NCI-H446 (cell line): ENCODE measurements around the gene TXNRD2.

Experiments used
- DNase-seq, 2 experiments: peaks; one replicate each; lab custom pipeline; 2025; lab: John Stamatoyannopoulos, UW

TXNRD2 gene

DNA sequence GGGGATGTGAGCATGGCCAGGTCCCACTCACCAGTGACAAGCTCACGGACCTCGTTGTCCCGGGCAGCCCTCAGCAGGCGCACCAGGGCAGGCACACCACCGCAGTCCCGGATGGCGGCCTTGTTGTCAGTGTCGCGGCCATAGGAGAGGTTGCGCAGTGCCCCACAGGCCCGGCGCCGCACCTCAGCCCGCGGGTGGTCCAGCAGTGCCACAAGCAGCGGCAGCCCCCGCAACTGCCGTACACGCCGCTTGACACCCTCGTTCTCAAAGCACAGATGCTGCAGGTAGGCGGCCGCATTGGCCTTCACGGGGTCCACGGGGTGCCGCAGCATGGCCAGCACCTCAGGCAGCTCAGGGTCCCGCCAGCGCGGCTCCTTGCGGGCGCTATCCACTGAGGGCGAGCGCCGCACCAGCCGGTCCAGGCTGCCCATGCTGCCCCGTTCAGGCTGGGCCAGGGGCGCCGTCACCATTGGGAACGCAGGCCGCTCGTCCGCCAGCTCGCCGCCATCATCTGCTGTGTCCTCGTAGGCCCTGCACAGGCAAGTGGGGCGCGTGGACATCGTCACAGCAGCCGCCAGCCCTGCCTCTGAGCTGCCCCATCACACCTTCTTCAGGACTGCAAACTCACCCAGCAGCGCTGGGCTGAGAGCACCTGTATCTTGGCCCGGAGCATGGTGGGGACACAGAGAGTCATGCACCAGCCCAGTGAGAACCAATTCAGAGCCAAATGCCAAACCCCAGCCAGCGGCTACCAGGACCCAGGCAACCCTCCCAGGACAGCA is 38.3 kb upstream of the TXNRD2 start:
- DNase-seq, result no peak

DNA sequence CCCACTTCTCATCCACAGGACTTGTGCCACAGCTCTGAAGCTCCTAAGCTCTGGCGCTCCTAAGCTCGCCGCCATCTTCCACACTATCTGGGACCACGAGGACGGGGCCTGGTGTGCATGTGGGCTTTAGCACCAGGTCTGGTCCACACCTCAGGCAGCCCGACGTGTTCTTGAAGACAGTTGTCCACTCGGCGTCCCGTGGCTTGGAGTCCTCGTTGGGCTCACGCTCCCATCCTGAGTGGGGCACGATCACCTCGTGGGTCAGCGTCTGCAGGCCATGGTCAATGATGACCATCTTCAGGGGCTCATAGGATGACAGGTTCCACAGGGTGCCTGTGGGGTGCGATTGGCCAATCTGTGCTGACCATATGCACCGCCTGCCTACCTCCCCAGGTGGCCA is 37.1 kb upstream of the TXNRD2 start:
- no peak for DNase-seq

DNA sequence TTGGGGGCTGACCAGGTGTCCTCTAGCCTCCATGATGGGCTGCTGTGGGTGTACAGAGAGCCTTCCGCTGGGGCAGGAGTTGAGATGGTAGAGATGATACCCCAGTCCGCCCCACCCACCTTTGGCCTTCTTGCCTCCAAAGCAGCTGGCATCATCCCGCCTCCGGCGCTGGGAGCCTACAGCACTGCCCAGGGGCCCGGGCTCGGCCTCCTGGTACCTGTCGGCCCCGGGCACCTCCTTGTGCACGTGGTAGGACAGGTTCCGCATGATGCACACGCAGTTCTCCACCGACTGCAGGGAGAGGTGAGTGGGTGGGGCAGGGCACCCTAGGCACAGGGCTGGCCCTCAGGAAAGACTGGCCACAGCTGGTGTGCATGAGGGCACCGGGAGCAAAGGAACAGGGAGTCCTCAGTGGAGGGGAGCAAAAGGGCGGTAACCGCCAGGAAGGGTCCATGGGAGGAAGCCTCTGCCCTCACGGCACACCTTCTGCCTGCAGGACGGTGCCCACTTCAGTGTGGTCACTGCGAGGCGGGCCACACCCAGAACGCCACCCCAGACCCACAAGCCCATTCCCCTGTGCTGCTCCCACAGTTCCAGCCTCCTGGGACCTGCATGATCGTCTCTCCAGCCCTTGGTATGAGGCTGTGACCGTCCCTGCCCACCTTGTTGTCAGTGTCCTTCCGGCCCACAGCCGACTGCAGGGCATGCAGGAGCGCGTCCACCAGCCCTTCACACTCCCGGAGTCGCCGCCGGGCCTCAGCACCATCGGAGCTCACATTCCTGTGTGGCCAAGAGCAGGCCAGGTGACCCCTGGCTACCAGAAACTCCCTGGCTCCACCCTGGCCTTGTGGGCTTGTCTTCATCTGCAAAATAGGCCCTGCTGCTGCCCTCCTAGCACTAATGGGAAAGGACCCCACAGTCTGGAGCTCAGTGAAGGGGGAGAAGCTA is 36.0 kb upstream of the TXNRD2 start:
- DNase-seq, result no peak

DNA sequence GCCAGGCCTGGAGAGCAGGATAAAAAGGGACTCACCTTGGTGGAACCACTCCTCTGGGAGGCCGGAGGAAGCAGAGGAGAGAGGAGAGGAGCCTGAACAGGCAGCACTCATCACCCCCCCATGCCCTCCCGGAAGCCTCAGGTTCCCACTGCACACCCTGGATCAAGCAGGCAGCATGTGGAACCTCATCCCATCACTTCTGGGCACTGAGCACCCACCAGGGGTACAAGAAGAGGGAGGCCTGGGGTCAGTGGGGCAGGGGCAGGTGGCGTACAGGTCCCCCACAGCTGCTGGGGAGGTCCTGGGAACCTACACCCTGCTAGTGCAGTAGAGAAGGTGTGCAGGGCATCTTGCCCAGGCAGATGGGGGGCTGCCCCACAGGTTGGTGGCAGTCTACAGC is 35.1 kb upstream of the TXNRD2 start:
- no peak for DNase-seq

DNA sequence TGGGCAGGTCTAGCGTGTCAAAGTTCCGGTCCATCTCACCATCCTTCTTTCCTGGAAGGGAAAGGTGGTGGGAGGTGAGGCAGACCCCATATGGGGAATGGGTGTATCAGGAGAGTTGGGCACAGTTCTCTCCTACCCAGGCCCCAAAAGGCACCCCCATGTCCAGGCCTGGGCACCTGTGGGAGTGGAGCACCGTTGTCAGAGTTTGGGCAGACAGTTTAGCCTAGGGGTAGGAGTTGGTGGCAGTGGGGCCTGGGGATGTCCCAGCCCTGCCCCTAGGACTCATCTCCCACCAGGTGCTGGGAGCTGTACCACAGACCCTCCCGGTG is 34.1 kb upstream of the TXNRD2 start:
- DNase-seq, result no peak

DNA sequence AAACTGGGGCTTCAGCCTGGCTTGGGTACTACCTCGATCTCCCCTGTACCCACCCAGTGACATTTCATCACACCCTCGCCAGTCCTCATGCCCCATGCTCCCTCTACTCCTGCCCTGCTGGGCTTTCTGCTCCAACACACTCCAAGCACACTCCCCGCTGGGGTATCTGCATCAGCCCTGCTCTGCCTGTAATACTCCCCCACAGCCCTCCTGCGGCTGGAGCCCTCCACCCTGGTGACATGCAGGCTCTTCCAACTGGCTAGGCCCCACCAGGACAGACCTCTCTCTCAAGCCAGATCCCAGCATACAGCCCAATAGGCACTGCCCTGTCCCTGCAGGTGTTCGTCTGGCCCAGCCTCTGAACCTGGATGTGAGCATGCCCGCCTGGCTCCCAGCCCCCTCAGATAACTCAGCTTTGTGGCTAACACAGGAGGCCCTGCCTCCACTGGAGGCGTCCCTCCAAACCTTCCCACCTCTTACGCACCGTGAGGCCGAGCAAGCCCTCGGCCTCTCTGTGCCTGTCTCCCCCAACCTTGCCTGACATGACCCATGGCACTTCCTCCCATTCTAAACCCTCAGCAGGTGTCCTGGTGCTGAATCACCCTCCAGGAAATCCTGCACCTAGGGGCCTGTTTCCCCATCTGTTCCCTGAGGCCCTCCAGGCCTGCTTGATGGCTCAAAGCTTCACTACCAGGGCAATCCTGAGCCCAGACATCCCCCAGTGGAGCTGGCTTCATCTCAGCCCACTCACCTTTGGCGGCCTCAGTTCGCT is 33.5 kb upstream of the TXNRD2 start:
- peak in 1 of 2 experiments; percentile 53 for DNase-seq

DNA sequence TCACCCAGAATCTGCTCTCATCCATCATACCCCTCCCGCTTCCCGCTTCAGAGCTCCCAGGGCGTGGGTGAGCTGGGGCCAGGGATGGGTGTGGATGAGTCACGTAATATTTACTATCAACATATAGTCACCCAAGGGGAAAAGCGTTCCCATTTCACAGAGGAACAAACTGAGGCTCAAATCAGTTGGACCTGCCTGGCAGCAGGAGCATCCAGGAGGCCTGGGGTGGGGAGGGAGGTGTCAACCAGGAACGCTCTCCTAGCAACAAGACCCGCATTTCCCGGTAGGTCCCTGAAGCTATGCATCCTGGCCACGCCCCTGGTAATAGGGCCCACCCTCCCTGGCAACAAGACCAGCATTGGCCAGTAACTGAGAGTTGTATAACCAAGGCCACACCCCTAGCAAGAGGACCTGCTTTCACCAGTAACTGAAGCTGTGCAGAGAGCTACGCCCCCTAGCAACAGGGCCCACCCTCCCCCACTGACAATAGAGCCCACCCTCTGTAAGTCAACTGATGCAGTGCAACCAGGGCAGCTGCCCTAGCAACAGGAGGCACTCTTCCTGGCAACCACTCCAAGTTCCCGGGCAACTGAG is 32.7 kb upstream of the TXNRD2 start:
- DNase-seq, result peak; percentile 71 to 84

DNA sequence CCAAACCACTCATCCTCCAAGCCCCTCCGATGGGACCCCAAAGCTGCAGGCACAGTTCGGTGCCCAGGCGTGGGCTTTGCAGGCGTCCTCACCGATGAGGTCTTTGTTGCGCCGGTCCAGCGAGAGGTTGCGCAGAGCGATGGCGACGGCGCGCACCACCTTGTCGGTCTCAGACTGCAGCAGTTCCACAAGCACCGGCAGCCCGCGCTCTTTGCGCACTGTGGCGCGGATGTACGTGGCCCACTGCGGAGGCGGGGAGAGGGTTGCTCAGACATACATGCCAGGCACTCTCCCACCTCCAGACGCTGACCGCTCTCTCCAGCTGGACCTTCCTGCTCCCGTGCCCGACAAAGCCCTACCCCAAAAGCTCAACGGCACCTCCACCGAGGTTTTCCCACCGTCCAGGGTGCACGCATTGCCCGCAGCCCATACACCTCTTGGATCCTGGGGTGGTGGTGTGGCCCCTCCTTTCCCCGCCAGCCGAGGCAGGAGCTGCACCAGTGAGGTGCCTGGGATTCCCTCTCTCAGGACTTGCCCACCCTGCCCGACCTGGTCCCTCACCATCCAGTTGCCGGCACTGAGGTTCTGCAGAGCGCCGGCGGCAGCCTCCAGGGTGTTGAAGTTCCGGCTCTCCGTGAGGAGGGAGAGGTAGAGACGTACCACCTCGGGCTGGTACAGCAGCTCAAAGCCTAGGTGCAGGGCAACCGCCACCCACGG is 32.1 kb upstream of the TXNRD2 start:
- DNase-seq, result no peak

DNA sequence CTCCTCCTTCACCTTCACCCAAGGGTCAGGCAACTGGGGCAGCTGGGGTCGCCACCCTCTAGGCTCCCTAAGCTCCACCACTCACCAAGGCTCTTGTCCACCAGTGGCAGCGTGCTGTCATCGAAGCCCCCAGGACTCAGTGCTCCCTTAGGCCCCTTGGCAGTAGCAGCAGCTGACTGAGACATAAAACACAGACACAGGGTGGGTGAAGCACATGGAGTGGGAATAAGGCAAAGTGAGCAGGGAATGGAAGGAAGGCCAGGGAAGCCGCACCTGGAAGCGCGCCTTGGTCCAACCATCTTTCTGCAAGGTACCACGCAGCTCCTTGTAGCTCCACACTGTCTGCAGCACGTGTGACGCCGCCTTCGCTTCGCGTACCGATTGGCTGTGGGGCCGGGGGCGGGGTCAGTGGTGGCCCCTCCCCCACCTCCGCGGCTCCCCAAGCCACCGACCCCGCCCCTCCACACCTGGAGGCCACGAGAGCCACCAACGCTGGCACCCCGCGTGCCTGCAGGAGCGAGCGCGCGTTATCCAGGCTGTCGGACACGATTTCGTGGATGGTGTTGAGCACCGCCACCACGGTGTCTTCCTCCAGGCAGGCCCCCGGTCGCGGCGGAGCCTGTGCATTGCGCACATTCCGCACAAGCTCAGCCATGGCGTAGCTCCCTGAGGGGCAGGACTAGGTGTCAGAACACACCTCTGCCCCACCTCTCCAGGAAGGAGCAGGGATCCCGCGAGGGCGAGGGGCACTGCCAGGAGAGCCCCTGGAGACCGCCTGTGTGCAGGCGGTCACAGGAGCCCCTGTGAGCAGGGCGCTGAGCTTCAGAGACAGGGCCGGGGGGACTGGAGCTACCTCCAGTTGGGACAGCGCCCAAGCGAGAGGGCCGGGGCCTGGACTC is 31.3 kb upstream of the TXNRD2 start:
- DNase-seq, result no peak

DNA sequence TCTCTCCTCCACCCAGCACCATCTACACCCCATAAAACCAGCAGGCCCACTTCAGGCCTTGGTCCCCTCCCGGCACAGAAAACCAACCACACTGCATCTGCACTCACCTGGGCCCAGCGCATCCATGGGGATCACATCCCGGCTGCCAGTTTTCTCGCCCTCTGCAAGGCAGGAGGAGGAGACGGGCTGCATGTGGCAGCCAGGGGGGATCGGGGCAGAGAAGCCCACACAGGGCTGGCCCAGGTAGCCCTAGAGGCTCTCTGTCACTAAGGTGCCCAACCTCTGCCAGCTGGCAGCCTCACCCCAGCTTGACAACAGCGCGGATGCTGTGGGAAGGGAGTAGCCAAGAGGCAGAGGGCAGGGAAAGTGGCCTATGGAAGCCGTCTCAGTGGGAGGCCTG is 30.6 kb upstream of the TXNRD2 start:
- no peak for DNase-seq

DNA sequence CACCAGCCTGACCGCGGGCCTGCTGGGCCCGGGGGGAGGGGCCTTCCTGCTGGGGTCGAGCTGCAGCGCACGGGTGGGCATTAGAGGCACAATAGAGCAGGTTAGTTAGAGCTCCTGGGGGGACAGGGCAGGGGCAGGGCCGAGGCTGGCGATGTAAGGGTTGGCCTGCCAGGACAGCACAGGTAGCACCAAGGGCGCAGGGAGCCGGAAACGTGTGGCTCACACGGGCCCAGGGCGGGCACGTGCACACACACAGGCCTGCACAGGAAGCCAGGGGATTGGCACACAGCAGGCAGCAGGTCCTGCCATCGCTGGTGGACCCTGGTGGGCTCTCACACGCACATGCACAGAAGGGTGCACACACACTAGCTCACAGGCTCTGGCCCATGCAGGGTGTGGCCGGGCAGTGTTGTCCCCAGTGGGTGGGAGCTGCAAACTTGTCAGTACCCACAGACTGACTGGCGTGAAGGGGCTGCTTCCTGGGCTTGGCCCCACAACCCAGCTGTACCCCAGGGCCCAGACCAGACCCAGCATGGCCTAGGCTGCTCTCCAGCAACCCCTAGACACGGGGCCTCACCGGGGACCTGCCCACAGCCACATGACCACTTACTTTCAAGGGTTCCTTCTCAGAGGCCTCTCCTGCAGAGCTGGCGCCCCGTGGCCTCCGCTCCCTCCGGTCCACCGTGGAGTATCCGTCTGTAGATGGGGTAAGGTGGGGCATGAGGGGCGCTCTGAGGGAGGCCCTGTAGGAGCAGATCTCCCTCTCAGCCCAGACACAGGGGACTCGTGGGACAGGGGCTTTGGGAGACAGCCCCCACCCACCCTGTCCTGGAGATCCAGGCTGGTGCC is 29.9 kb upstream of the TXNRD2 start:
- no peak for DNase-seq

DNA sequence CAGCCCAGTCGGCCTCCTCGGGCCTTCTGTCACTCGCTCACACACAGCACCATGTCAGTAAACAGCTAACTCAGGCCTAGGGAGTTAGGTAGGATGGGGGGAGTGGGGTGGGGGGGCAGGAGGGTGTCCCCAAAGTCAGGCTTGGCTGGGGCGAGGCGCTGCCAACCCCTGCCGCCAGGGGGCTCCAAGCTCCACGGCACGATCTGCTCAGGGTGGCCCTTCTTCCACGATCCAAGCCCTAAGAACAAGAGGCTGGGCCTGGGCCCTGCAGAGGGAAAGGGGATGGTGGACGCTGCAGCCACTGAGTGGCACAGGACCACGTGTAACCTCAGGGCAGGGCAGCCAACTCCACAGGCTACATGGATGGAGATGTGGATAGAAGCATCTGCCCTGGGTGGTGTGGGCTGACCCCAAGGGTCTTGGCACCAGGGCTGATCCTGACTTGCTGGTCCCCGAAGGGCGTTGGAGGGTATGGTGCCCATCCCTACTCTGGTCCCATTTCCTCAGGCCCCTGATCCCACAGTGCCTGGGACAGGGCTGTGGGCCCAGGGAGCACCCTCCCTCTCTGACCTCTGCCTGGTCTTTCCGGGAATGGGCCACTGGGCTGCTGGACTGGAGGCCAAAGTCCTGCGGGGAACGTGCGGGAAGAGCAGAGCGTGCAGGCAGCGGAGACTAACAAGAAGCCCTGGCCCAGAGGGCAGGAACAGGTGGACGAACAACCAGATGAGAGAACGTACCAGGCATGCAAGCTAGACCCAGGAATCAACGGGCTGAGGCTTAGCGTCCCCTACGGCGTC is 29.1 kb upstream of the TXNRD2 start:
- peak; percentile 29 to 57 for DNase-seq

DNA sequence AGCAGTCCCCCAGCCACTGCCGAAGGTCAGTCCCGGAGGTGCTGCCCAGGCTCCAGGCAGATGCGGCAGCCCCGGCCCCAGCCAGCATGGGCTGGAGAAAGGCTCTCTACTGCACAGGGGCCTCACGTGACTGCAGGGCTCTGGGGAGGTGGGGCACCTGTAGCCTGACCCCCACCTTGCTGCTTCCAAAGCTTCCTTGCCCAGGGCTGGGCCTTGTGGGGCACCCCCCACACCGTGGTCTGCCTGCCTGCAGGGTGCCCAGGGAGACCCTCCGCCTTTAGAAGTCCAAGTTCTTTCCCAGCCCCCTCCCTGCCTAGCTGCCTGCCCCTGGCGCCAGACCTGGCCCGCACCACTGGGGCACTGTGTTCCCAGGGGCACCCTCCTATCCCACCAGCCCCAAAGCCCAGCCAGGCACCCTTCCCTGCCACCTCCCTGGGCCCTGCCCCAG is 28.4 kb upstream of the TXNRD2 start:
- DNase-seq, result no peak

DNA sequence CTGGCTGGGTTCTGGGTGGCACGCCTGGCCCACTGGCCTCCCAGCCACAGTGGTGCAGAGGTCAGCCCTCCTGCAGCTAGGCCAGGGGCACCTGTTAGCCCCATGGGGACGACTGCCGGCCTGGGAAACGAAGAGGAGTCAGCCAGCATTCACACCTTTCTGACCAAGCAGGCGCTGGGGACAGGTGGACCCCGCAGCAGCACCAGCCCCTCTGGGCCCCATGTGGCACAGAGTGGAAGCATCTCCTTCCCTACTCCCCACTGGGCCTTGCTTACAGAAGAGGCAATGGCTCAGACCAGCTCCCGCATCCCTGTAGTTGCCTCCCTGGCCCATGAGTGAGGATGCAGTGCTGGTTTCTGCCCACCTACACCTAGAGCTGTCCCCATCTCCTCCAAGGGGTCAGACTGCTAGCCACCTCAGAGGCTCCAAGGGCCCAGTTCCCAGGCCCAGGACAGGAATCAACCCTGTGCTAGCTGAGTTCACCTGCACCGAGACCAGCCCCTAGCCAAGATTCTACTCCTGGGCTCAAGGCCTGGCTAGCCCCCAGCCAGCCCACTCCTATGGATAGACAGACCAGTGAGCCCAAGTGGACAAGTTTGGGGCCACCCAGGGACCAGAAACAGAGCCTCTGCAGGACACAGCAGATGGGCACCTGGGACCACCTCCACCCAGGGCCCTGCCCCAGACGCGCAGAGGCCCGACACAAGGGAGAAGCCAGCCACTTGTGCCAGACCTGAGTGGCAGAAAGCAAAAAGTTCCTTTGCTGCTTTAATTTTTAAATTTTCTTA is 27.7 kb upstream of the TXNRD2 start:
- DNase-seq, result no peak

DNA sequence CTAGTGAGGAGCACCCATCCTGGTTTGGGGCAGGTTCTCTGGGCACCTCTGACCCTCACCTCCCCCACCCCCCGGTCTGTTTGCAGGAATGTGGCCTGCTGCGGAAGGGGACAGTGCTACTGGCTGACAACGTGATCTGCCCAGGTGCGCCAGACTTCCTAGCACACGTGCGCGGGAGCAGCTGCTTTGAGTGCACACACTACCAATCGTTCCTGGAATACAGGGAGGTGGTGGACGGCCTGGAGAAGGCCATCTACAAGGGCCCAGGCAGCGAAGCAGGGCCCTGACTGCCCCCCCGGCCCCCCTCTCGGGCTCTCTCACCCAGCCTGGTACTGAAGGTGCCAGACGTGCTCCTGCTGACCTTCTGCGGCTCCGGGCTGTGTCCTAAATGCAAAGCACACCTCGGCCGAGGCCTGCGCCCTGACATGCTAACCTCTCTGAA is 26.9 kb upstream of the TXNRD2 start:
- DNase-seq, result no peak

DNA sequence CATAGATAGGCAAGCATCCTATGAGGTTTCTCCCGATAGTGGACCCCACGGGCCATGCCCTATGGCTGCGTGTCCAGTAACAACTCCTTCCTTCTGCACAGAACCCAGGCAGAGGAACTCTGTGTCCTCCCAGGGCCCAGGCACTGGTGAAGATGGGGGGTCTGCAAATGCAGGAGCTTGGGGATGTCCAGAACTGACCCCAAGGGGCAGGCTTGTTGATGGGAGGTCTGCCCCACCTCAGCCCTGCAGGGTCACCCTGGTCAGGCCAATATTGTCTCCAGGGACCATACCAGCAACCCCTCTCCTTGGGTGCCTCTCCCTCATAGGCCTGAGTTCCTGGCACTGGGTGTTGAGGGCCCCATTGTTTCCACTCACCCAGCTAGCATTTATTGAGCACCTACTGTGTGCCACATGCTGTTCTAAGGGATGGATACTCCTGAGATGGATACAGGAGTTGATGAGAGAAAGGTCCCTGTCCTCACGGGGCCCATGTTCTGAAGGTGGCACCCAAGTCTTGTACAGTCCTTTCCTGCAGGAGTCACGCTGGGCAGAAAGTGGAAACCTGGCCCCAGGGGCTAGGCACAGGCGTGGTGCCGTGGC is 26.3 kb upstream of the TXNRD2 start:
- DNase-seq, result no peak
